Left forelimb (tissue), 1 donor: ENCODE measurements around the gene CAPN8.
"Not testable (repeated sequence)": the region's sequence is repeated elsewhere in the genome, so short reads cannot be mapped to it uniquely, and the experiment has no call there.

Experiments
- DNase-seq: peaks from one replicate; pipeline ENCODE4 v3.0.0-alpha.2; 2018; ENCODE audit warnings: low spot score

The CAPN8 gene

GRCh38 chr1:223525957-223526356 lies 139.5 kb downstream of the CAPN8 start:
- no peak for DNase-seq

GRCh38 chr1:223525546-223525945 lies 140.0 kb downstream of the CAPN8 start:
- DNase-seq: no peak

GRCh38 chr1:223524930-223525451 lies 140.5 kb downstream of the CAPN8 start:
- no peak for DNase-seq

GRCh38 chr1:223521150-223521549 lies 144.4 kb downstream of the CAPN8 start:
- no peak for DNase-seq

- DNase-seq: no peak
Measured at GRCh38 chr1:223520200-223520599, 145.3 kb downstream of the CAPN8 start.

- no peak for DNase-seq
Measured at GRCh38 chr1:223519116-223519515, 146.4 kb downstream of the CAPN8 start.

- not testable (repeated sequence) for DNase-seq
Measured at GRCh38 chr1:223518553-223518952, 146.9 kb downstream of the CAPN8 start.

- no peak for DNase-seq
Measured at GRCh38 chr1:223515926-223516325, 149.6 kb downstream of the CAPN8 start.

GRCh38 chr1:223515421-223515820 lies 150.1 kb downstream of the CAPN8 start:
- DNase-seq: no peak

GRCh38 chr1:223514644-223515043 lies 150.9 kb downstream of the CAPN8 start:
- DNase-seq: no peak

- DNase-seq: no peak
Measured at GRCh38 chr1:223513309-223513708, 152.2 kb downstream of the CAPN8 start.

GRCh38 chr1:223512057-223512456 lies 153.4 kb downstream of the CAPN8 start:
- no peak for DNase-seq

- no peak for DNase-seq
Measured at GRCh38 chr1:223508796-223509195, 156.7 kb downstream of the CAPN8 start.

- no peak for DNase-seq
Measured at GRCh38 chr1:223504741-223505140, 160.8 kb downstream of the CAPN8 start.

- no peak for DNase-seq
Measured at GRCh38 chr1:223503348-223503747, 162.2 kb downstream of the CAPN8 start.

GRCh38 chr1:223500560-223501425 lies 164.7 kb downstream of the CAPN8 start:
- DNase-seq: no peak

- no peak for DNase-seq
Measured at GRCh38 chr1:223496883-223497282, 168.6 kb downstream of the CAPN8 start.

GRCh38 chr1:223494926-223495645 lies 170.4 kb downstream of the CAPN8 start:
- DNase-seq: no peak

- DNase-seq: no peak
Measured at GRCh38 chr1:223492044-223492443, 173.5 kb downstream of the CAPN8 start.
